B cell (primary cell): ENCODE data around the gene PLEKHN1. TPM values are rescaled to one million over a fixed set of nuclear protein-coding genes. Genes with fewer than 3 reads are reported as not detected.
"Not testable (repeated sequence)": the region's sequence is repeated elsewhere in the genome, so short reads cannot be mapped to it uniquely, and the experiment has no call there.

Source experiments
- ATAC-seq: fragments of 200-7000 bp; cut with Tn5 transposase; one replicate; pipeline ENCODE4 v1.10.0; 2021; ENCODE audit warnings: low read depth, mild to moderate bottlenecking, moderate number of reproducible peaks, moderate library complexity
- CTCF ChIA-PET: fragments of 350-600 bp; sonication (Branson Sonifier 250); formaldehyde crosslinking; loops from one replicate; lab custom pipeline; 2021; ENCODE audit warnings: antibody characterized with exemption, inconsistent platforms; lab: Charles Lee
- POLR2A ChIA-PET: fragments of 350-600 bp; sonication (Branson Sonifier 250); formaldehyde crosslinking; loops from one replicate; lab custom pipeline; 2021; ENCODE audit warnings: antibody characterized with exemption; lab: Charles Lee
- DNase-seq: peaks from one replicate; pipeline ENCODE4 v3.0.0; 2013
- H2AFZ ChIP-seq: 2 replicates; pipeline ENCODE4 v1.6.1; 2012; ENCODE audit warnings: mild to moderate bottlenecking, low read depth, low read length; ENCODE audit not compliant: insufficient read depth, poor library complexity, severe bottlenecking
- H3K27ac ChIP-seq, 2 donors: 1 replicate in 1 of 2; 2 replicates in 1 of 2; pipeline ENCODE4 v1.5.1; 2012 to 2013; ENCODE audit warnings: low read length in 2 of 2, mild to moderate bottlenecking in 2 of 2, moderate library complexity in 1 of 2
- H3K27me3 ChIP-seq, 4 experiments: fragments of 200-600 bp in 1 of 4; sonication (generic) in 1 of 4; replicated peaks in 1 of 4; 1 replicate in 2 of 4; 2 replicates in 2 of 4; pipeline versions ENCODE4 v1.6.1 to v1.7.0; 2013 to 2016; ENCODE audit warnings: low read length in 3 of 4, mild to moderate bottlenecking in 2 of 4, mixed read lengths in 1 of 4, moderate library complexity in 1 of 4; ENCODE audit not compliant: insufficient read depth in 4 of 4, control insufficient read depth in 3 of 4; ENCODE audit errors: control extremely low read depth in 1 of 4
- H3K36me3 ChIP-seq, 2 experiments: replicated peaks in 1 of 2; 1 replicate in 1 of 2; 2 replicates in 1 of 2; pipeline versions ENCODE4 v1.6.1 to v1.7.1; 2013; ENCODE audit warnings: low read length in 1 of 2; ENCODE audit not compliant: insufficient read depth in 2 of 2, control insufficient read depth in 1 of 2; ENCODE audit errors: control extremely low read depth in 1 of 2, extremely low read depth in 1 of 2
- H3K4me1 ChIP-seq, 2 donors: fragments of 200-600 bp in 1 of 2; sonication (generic) in 1 of 2; 1 replicate in 1 of 2; 2 replicates in 1 of 2; pipeline versions ENCODE4 v1.5.1 to v1.6.1; 2013 to 2017; ENCODE audit warnings: low read length in 2 of 2; ENCODE audit not compliant: control insufficient read depth in 2 of 2, insufficient read depth in 2 of 2
- H3K4me2 ChIP-seq: replicated peaks from 2 replicates; pipeline ENCODE3; 2012; ENCODE audit warnings: mild to moderate bottlenecking, low read depth, low read length; ENCODE audit not compliant: poor library complexity, severe bottlenecking
- H3K4me3 ChIP-seq, 5 experiments: fragments of 200-600 bp in 1 of 5; sonication (generic) in 1 of 5; 1 replicate in 3 of 5; 2 replicates in 2 of 5; pipeline versions ENCODE4 v1.5.1 to v1.7.0; 2011 to 2016; ENCODE audit warnings: low read length in 4 of 5, mild to moderate bottlenecking in 4 of 5, low read depth in 2 of 5, control low read depth in 1 of 5, moderate library complexity in 1 of 5; ENCODE audit not compliant: insufficient read depth in 1 of 5; ENCODE audit errors: control extremely low read depth in 1 of 5, extremely low read depth in 1 of 5
- H3K79me2 ChIP-seq: fragments of 200-600 bp; sonication (generic); one replicate; pipeline ENCODE4 v1.6.0; 2016; ENCODE audit warnings: low read length; ENCODE audit not compliant: control insufficient read depth, insufficient read depth
- H3K9ac ChIP-seq: fragments of 200-600 bp; sonication (generic); 2 replicates; pipeline ENCODE4 v1.6.1; 2017; ENCODE audit warnings: mild to moderate bottlenecking, low read length, moderate library complexity
- H3K9me3 ChIP-seq, 3 donors: one replicate each; pipeline versions ENCODE4 v1.6.1 to v1.7.1; 2013; ENCODE audit warnings: low read length in 2 of 3; ENCODE audit not compliant: control insufficient read depth in 2 of 3, insufficient read depth in 1 of 3; ENCODE audit errors: control extremely low read depth in 1 of 3
- H4K20me1 ChIP-seq: 2 replicates; pipeline ENCODE4 v1.6.0; 2012; ENCODE audit warnings: mild to moderate bottlenecking, low read length; ENCODE audit not compliant: insufficient read depth, control insufficient read depth, poor library complexity, severe bottlenecking
- H3K27ac Mint-ChIP-seq: one replicate; pipeline ENCODE4 v1.8.0; 2021; ENCODE audit warnings: mixed read lengths
- H3K27me3 Mint-ChIP-seq: one replicate; pipeline ENCODE4 v1.8.0; 2021; ENCODE audit warnings: mixed read lengths
- H3K4me1 Mint-ChIP-seq: one replicate; pipeline ENCODE4 v1.8.0; 2021; ENCODE audit warnings: mixed read lengths
- H3K4me3 Mint-ChIP-seq: one replicate; pipeline ENCODE4 v1.8.0; 2021; ENCODE audit warnings: mixed read lengths
- H3K9me3 Mint-ChIP-seq: one replicate; pipeline ENCODE4 v1.8.0; 2022; ENCODE audit warnings: mixed read lengths; ENCODE audit not compliant: insufficient read depth
- CTCF ChIP-seq: fragments of 200-600 bp; IDR thresholded peaks from one replicate; pipeline ENCODE4 v1.8.0; 2022; ENCODE audit warnings: antibody characterized with exemption, mild to moderate bottlenecking
- EZH2 ChIP-seq: IDR thresholded peaks from 2 replicates; pipeline ENCODE4 v1.6.1; 2012; ENCODE audit warnings: borderline replicate concordance, low read depth, mild to moderate bottlenecking, moderate library complexity, low read length; ENCODE audit not compliant: insufficient read depth, poor library complexity, severe bottlenecking
- WGBS: methylation state at CpG from one replicate; pipeline ENCODE4 v1.1.5; 2013; ENCODE audit warnings: missing lambda C conversion rate; ENCODE audit not compliant: insufficient coverage; 5-methylcytosine and 5-hydroxymethylcytosine counted together
- intact Hi-C: fragments of 100-400 bp; cut with micrococcal nuclease; formaldehyde crosslinking; loops from one replicate; pipeline ENCODE4 v1.10.0; 2022
- polyA plus RNA-seq: library from polyadenylated mRNA; depleted of rRNA; stranded (reverse); fragments of >200 nt; gene quantifications from 2 replicates; pipeline ENCODE4 v1.2.3, GENCODE V29; 2012
- total RNA-seq, 2 donors: library from RNA; stranded (reverse); fragments of 120-200 nt in 1 of 2; gene quantifications; 1 replicate in 1 of 2; 2 replicates in 1 of 2; pipeline versions ENCODE4 v1.2.3 to v1.2.4, GENCODE V29; 2013 to 2022

Gene PLEKHN1
- total and polyA plus RNA-seq, 2 donors (not counting 1 experiment from before 2014, with no cell fraction given), result 0.36 to 1.1 TPM

DNA sequence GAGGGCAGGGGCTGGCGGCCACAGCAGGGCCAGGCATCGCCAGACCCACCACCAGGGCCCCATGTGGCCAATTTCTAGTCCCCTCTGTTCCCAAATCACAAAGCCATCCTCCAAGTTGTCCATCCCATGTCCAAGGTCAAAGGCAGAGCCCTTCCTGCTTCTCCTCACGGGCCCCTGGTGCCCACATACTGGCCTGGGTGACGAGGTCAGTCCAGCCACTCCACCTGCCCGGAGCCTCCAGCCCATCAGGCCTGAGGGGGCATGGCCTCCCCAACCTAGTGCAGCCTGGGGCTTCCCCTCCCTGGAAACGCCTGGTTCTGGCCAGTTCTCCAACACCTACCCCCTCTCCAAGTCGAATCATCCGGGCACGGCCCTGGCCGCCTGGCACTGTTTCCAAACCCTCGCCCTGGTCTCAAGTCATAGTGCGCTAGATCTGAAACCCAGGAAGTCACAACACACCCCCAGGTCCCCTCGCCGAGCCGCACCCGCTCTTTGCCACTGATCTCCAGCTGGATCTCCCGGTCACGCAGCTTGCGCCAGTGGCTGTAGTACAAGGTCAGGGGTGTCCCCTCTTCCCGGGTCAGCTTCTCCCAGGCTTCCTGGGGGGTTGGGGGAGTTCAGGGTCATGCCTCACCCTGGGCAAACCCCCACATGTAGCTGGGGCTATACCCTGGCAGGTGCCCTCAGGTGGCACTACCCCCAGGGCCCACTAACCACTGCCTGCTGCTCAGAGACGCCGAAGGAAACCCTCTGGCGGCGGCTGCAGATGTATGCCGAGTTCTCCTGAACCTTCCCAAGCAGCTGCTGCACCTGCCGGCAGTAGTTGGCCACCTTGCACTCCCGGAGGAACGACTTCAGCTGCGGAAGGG lies 20.4 kb upstream of the PLEKHN1 start:
- peaks cover 16 to 19% of the 10 kb centered on the region in 2 donors for H3K4me1 ChIP-seq
- ChIA-PET CTCF (no interaction called here), POLR2A (no interaction called here)
- peaks cover 0 to 18% (median 7%) of the 10 kb centered on the region in 4 experiments for H3K27me3 ChIP-seq
- H4K20me1 ChIP-seq, result peaks cover 35% of the 10 kb centered on the region
- 96% methylated on average over 23 of the region's 29 CpGs for WGBS
- H3K4me2 ChIP-seq, result no peak overlapping the region
- H2AFZ ChIP-seq, result no peak overlapping the region
- peaks cover 0 to 54% of the 10 kb centered on the region in 2 experiments for H3K36me3 ChIP-seq
- intact Hi-C loops, result no loop called here
- Mint-ChIP-seq H3K4me1 (peaks cover 5% of the 10 kb centered on the region), H3K9me3 (no peaks in the 10 kb centered on the region), H3K27ac (no peak overlapping the region), H3K4me3 (no peak overlapping the region), H3K27me3 (peaks cover 4% of the 10 kb centered on the region)
- no peaks in the 10 kb centered on the region for H3K79me2 ChIP-seq
- H3K4me3 ChIP-seq, result no peak overlapping the region
- H3K9ac ChIP-seq, result no peak overlapping the region
- ATAC-seq, result no peak
- no peaks in the 10 kb centered on the region for H3K9me3 ChIP-seq
- no peak for TF ChIP-seq EZH2
- no peak for TF ChIP-seq CTCF
- no peak overlapping the region for H3K27ac ChIP-seq
- DNase-seq, result no peak

DNA sequence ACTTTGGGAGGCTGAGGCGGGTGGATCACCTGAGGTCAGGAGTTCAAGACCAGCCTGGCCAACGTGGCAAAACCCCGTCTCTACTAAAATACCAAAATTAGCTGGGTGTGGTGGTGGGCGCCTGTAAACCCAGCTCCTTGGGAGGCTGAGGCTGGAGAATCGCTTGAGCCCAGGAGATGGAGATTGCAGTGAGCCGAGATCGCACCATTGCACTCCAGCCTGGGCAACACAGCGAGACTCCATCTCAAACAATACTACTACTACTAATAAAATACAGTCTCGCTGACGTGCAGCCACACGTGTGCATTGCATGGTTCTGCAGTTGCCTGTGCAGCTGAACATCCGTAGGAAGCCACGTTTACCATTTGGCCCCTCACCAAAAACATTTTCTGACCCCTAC lies 19.5 kb upstream of the PLEKHN1 start:
- H3K36me3 ChIP-seq, result peaks cover 0 to 63% of the 10 kb centered on the region in 2 experiments
- not testable (repeated sequence) for H2AFZ ChIP-seq

More for the DNA sequence above, 19.5 kb upstream of the PLEKHN1 start:
- H3K27ac Mint-ChIP-seq, H3K4me3 ChIP-seq, CTCF ChIA-PET, H3K9ac ChIP-seq, H3K9me3 ChIP-seq, H3K4me3 Mint-ChIP-seq, POLR2A ChIA-PET, intact Hi-C loops, H3K4me1 Mint-ChIP-seq, H3K9me3 Mint-ChIP-seq, H3K27ac ChIP-seq, H3K4me2 ChIP-seq, DNase-seq, H3K27me3 Mint-ChIP-seq, ATAC-seq, H3K79me2 ChIP-seq: not testable (repeated sequence)
- 98% methylated on average over 9 of the region's 13 CpGs for WGBS
- peaks cover 43% of the 10 kb centered on the region for H4K20me1 ChIP-seq
- H3K27me3 ChIP-seq, result peaks cover 0 to 11% (median 3%) of the 10 kb centered on the region in 4 experiments
- H3K4me1 ChIP-seq, result peaks cover 9 to 12% of the 10 kb centered on the region in 2 donors
